Adrenal gland (tissue), 12 donors: Measurements from ENCODE around the gene PRRT1. TPM values are rescaled to one million over a fixed set of nuclear protein-coding genes. Genes with fewer than 3 reads are reported as not detected.

Source experiments
- DNase-seq, 7 donors: peaks; one replicate each; pipeline ENCODE4 v3.0.0-alpha.2; 2019 to 2020
- H3K27ac ChIP-seq, 5 donors: fragments of 200-600 bp; sonication (generic) in 4 of 5; 1 replicate in 3 of 5; 2 replicates in 2 of 5; pipeline versions ENCODE4 v1.5.1 to v1.8.0; 2016 to 2020; ENCODE audit warnings: mild to moderate bottlenecking in 1 of 5
- H3K27me3 ChIP-seq: fragments of 200-600 bp; 2 replicates; pipeline ENCODE4 v1.8.0; 2021
- H3K36me3 ChIP-seq, 2 donors: fragments of 200-600 bp; replicated peaks in 1 of 2; 1 replicate in 1 of 2; 2 replicates in 1 of 2; pipeline versions ENCODE4 v1.5.1 to v1.8.0; 2018 to 2022
- H3K4me1 ChIP-seq, 2 donors: fragments of 200-600 bp; replicated peaks in 1 of 2; 1 replicate in 1 of 2; 2 replicates in 1 of 2; pipeline versions ENCODE4 v1.5.1 to v1.8.0; 2018 to 2021
- H3K4me3 ChIP-seq, 4 donors: fragments of 200-600 bp; sonication (generic) in 3 of 4; one replicate each; pipeline ENCODE4 v1.5.1; 2016 to 2018
- H3K9me3 ChIP-seq, 3 donors: fragments of 200-600 bp; sonication (generic) in 1 of 3; replicated peaks in 1 of 3; 1 replicate in 2 of 3; 2 replicates in 1 of 3; pipeline versions ENCODE4 v1.5.1 to v1.8.0; 2016 to 2021
- CTCF ChIP-seq, 6 experiments: fragments of 450-650 bp in 4 of 6; fragments of 200-600 bp in 2 of 6; sonication (generic) in 1 of 6; IDR thresholded peaks; 1 replicate in 5 of 6; 2 replicates in 1 of 6; pipeline versions ENCODE4 v1.5.1 to v1.8.0; 2016 to 2021; ENCODE audit warnings: antibody characterized with exemption in 6 of 6, mild to moderate bottlenecking in 2 of 6, moderate library complexity in 1 of 6
- POLR2A ChIP-seq, 2 donors: fragments of 450-650 bp; IDR thresholded peaks; one replicate each; pipeline ENCODE4 v1.6.1; 2017; ENCODE audit warnings: antibody characterized with exemption in 2 of 2, mild to moderate bottlenecking in 2 of 2, moderate library complexity in 1 of 2
- WGBS, 4 donors: extraction: QIAGEN DNeasy Blood & Tissue Kit in 2 of 4; methylation state at CpG; one replicate each; pipeline versions ENCODE4 v1.1.5 to v1.1.7; 2013 to 2017; 5-methylcytosine and 5-hydroxymethylcytosine counted together
- intact Hi-C, 2 donors: fragments of 100-400 bp; cut with DNase I; formaldehyde crosslinking; loops; one replicate each; pipeline versions ENCODE4 v1.14.1 to v1.15.0; 2022 to 2023
- polyA plus RNA-seq, 3 donors: library from polyadenylated mRNA; stranded (reverse); fragments of 200-250 nt in 2 of 3; fragments of 350-450 nt in 1 of 3; fragmentation: Illumina TruSeq in 1 of 3; extraction: RNeasy Lipid Tissue Mini Kit (QIAGEN cat#74804) in 1 of 3; gene quantifications; one replicate each; pipeline ENCODE4 v1.2.3, GENCODE V29; 2013 to 2014
- total RNA-seq, 9 donors: library from RNA; depleted of rRNA in 4 of 9; stranded (reverse); fragments of >200 nt in 4 of 9; fragments of 120-200 nt in 1 of 9; fragmentation: NEBNext Ultra II Directional in 1 of 9; extraction: Animal tissue kit (Norgen Biotek cat#: 25700) in 1 of 9; gene quantifications; one replicate each; pipeline versions ENCODE4 v1.1.0 to v1.2.4, GENCODE V29; 2013 to 2023
- donor health status: healthy with polysubstance abuse.
- donor health status: Bipolar disorder and iron deficiency.
- donor health status: DM: yes; HTN: yes; CAD: no.
- donor health status: DM: no; HTN: no; CAD: no.
- donor health status: DM: no; HTN: no; CAD: no.
- donor health status: DM: yes; HTN: yes; CAD: no.

PRRT1 gene
- total and polyA plus RNA-seq, 12 donors = 0.22 to 26.0 (median 2.0) TPM; not detected in 1

GRCh38 chr6:32132110-32132509 lies 19.6 kb downstream of the PRRT1 start:
- intact Hi-C loops = no loop called here
- peak in 1 of 7 donors; percentile 12 for DNase-seq
- no peak overlapping the region for H3K27ac ChIP-seq

GRCh38 chr6:32131439-32131948 lies 20.2 kb downstream of the PRRT1 start:
- no peak overlapping the region for H3K27ac ChIP-seq
- TF ChIP-seq POLR2A (IDR thresholded peaks at IDR 0.05) (no peak), CTCF (IDR thresholded peaks at IDR 0.05) (no peak)
- H3K4me1 ChIP-seq = peaks cover 20 to 25% of the 10 kb centered on the region in 2 donors
- intact Hi-C loops = no loop called here
- no peak overlapping the region for H3K4me3 ChIP-seq
- H3K36me3 ChIP-seq = no peaks in the 10 kb centered on the region
- no peaks in the 10 kb centered on the region for H3K9me3 ChIP-seq
- no peaks in the 10 kb centered on the region for H3K27me3 ChIP-seq
- DNase-seq = peak in 1 of 7 donors; percentile 12
- WGBS, 4 donors = 88 to 92% (median 90%) methylated on average over 14 of the region's 14 CpGs

More at GRCh38 chr6:32132110-32132509, 19.6 kb downstream of the PRRT1 start:
- TF ChIP-seq POLR2A (IDR thresholded peaks at IDR 0.05) (no peak), CTCF (IDR thresholded peaks at IDR 0.05) (no peak)
- Histone ChIP-seq H3K27me3 (no peaks in the 10 kb centered on the region), H3K4me3 (no peak overlapping the region), H3K4me1 (peaks cover 17 to 19% of the 10 kb centered on the region in 2 donors), H3K36me3 (no peaks in the 10 kb centered on the region), H3K9me3 (no peaks in the 10 kb centered on the region)

- Histone ChIP-seq H3K9me3 (no peaks in the 10 kb centered on the region), H3K36me3 (peaks cover 0 to 19% of the 10 kb centered on the region in 2 donors), H3K27ac (peak overlapping the region; percentile 53 to 95 (median 92)), H3K4me3 (peak overlapping the region; percentile 37 to 93 (median 78)), H3K27me3 (no peaks in the 10 kb centered on the region), H3K4me1 (peaks cover 20 to 29% of the 10 kb centered on the region in 2 donors)
- 15 to 34% (median 29%) methylated on average over 16 to 22 of the region's 22 CpGs for WGBS, 4 donors
- no peak for DNase-seq
- intact Hi-C loops = no loop called here
- no peak for TF ChIP-seq CTCF (IDR thresholded peaks at IDR 0.05)
- TF ChIP-seq POLR2A (IDR thresholded peaks at IDR 0.05) = no peak
Observed at GRCh38 chr6:32129297-32130088, 22.2 kb downstream of the PRRT1 start.

- Histone ChIP-seq H3K27ac (peak overlapping the region in 4 of 5 donors; percentile 23 to 95 (median 90)), H3K4me1 (peaks cover 20 to 29% of the 10 kb centered on the region in 2 donors), H3K27me3 (no peaks in the 10 kb centered on the region), H3K4me3 (peak overlapping the region in 1 of 4 donors; percentile 76), H3K36me3 (peaks cover 0 to 25% of the 10 kb centered on the region in 2 donors), H3K9me3 (no peaks in the 10 kb centered on the region)
- WGBS, 4 donors = 79 to 84% (median 80%) methylated on average over 11 to 13 of the region's 13 CpGs
- TF ChIP-seq CTCF (IDR thresholded peaks at IDR 0.05) = no peak
- TF ChIP-seq POLR2A (IDR thresholded peaks at IDR 0.05) = no peak
- DNase-seq = no peak
- intact Hi-C loops = no loop called here
Observed at GRCh38 chr6:32128751-32129296, 22.9 kb downstream of the PRRT1 start.
